HEK293 (cell line): ENCODE data around the gene NID1.

Experiments used
- ZNF184 ChIP-seq: fragments of 450-650 bp; IDR thresholded peaks from 2 replicates; pipeline ENCODE4 v1.5.1; 2018; ENCODE audit warnings: missing biosample characterization, mild to moderate bottlenecking, missing genetic modification characterization
- ZNF274 ChIP-seq, 2 experiments: fragments of 200-500 bp in 1 of 2; fragments of 450-650 bp in 1 of 2; sonication (Bioruptor generic) in 1 of 2; formaldehyde crosslinking in 1 of 2; IDR thresholded peaks; 2 replicates each; pipeline versions ENCODE4 v1.5.1 to v1.6.1; 2014 to 2016; ENCODE audit warnings: borderline replicate concordance in 1 of 2, inconsistent platforms in 1 of 2, low read length in 1 of 2, missing biosample characterization in 1 of 2, missing genetic modification characterization in 1 of 2
- ZNF768 ChIP-seq: fragments of 450-650 bp; formaldehyde crosslinking; IDR thresholded peaks from 2 replicates; pipeline ENCODE4 v1.5.1; 2018; ENCODE audit warnings: missing biosample characterization, mild to moderate bottlenecking, missing genetic modification characterization

DNA sequence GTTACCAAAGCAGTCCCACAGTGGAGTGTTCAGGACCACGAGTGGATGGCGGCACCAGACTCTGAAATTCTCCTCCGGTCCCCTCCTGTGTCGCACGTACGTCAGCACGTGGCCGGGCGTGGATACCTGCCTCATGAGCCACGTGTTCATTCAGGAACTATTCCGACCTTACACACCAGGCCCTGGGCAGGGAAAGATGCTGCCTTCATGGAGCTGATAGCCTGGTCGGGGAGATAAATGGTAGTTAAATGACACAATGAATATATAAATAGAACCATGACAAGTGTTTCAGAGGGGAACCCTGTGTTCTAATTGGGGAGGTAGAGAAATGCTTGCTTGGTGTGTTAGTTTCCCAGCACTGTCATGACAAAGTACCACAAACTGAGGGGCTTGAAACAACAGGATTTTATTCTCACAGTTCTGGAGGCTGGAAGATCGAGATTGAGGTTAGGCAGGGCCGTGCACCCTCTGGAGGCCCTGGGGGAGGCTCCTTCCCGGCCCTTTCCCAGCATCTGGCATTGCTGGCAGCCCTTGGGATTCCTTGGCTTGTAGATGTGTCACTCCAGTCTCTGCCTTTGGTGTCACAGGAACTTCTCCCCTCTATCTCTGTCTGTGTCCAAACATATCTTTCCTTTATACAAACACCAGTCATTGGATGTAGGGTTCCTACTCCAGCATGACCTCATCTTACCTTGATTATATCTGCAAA lies 48.6 kb upstream of the NID1 start:
- TF ChIP-seq ZNF274 (IDR thresholded peaks at IDR 0.05; ENCODE audit: low read length) (no peak), ZNF274 (tag by site-specific recombination; IDR thresholded peaks at IDR 0.05; ENCODE audit: borderline replicate concordance) (no peak), ZNF768 (tag by site-specific recombination) (no peak), ZNF184 (tag by site-specific recombination) (no peak)
